ENCODE results near the gene OTUB2. TPM values are rescaled to one million over a fixed set of nuclear protein-coding genes. Genes with fewer than 3 reads are reported as not detected.

The OTUB2 gene
- total RNA-seq, 1 donor from 2014 or later, result 1.9 TPM

GRCh38 chr14:93991649-93992048, 34.5 kb upstream of the OTUB2 start:
- DNase-seq, result peak; percentile 38
- no peak overlapping the region for H3K27ac ChIP-seq
- intact Hi-C loops (cut with DNase I), result no loop called here
- H3K9me3 ChIP-seq, result no peaks in the 10 kb centered on the region
- no peaks in the 10 kb centered on the region for H3K36me3 ChIP-seq
- no peak for TF ChIP-seq CTCF (IDR thresholded peaks at IDR 0.05)
- no peaks in the 10 kb centered on the region for H3K4me1 ChIP-seq
- no peak for ATAC-seq
- H3K4me3 ChIP-seq, result no peak overlapping the region
- peaks cover 10% of the 10 kb centered on the region for H3K27me3 ChIP-seq (ENCODE audit: low read depth)

- Histone ChIP-seq H3K27me3 (ENCODE audit: low read depth) (peaks cover 16% of the 10 kb centered on the region), H3K4me3 (no peak overlapping the region), H3K27ac (no peak overlapping the region), H3K4me1 (no peaks in the 10 kb centered on the region), H3K36me3 (no peaks in the 10 kb centered on the region), H3K9me3 (no peaks in the 10 kb centered on the region)
- TF ChIP-seq CTCF (IDR thresholded peaks at IDR 0.05), result no peak
- ATAC-seq (no peak), DNase-seq (no peak)
- intact Hi-C loops (cut with DNase I), result no loop called here
Observed at GRCh38 chr14:93993382-93993781, 32.8 kb upstream of the OTUB2 start.

GRCh38 chr14:93994919-93995682, 31.0 kb upstream of the OTUB2 start:
- peaks cover 22% of the 10 kb centered on the region for H3K27me3 ChIP-seq (ENCODE audit: low read depth)
- ATAC-seq (no peak), DNase-seq (no peak)
- H3K4me1 ChIP-seq, result no peaks in the 10 kb centered on the region
- H3K4me3 ChIP-seq, result no peak overlapping the region
- intact Hi-C loops (cut with DNase I), result no loop called here
- H3K36me3 ChIP-seq, result no peaks in the 10 kb centered on the region
- TF ChIP-seq CTCF (IDR thresholded peaks at IDR 0.05), result no peak
- no peaks in the 10 kb centered on the region for H3K9me3 ChIP-seq
- no peak overlapping the region for H3K27ac ChIP-seq

GRCh38 chr14:93996130-93996695, 29.9 kb upstream of the OTUB2 start:
- Histone ChIP-seq H3K27ac (no peak overlapping the region), H3K4me3 (no peak overlapping the region), H3K9me3 (no peaks in the 10 kb centered on the region), H3K27me3 (ENCODE audit: low read depth) (peaks cover 25% of the 10 kb centered on the region), H3K4me1 (no peaks in the 10 kb centered on the region), H3K36me3 (no peaks in the 10 kb centered on the region)
- no peak for DNase-seq
- intact Hi-C loops (cut with DNase I), result no loop called here
- TF ChIP-seq CTCF (IDR thresholded peaks at IDR 0.05), result no peak
- no peak for ATAC-seq

GRCh38 chr14:93997082-93997481, 29.1 kb upstream of the OTUB2 start, which contains the start of gene CCDC197:
CCDC197 (plus strand) TSS chr14:93997301; CDS start chr14:93998132, 831 bp downstream.
- no peaks in the 10 kb centered on the region for H3K36me3 ChIP-seq
- DNase-seq, result no peak
- TF ChIP-seq CTCF (IDR thresholded peaks at IDR 0.05), result no peak
- no peak for ATAC-seq
- no peak within 1 kb of the TSS for H3K27ac ChIP-seq
- H3K9me3 ChIP-seq, result no peaks in the 10 kb centered on the region
- H3K27me3 ChIP-seq (ENCODE audit: low read depth), result peaks cover 26% of the 10 kb centered on the region
- no peak within 1 kb of the TSS for H3K4me3 ChIP-seq
- intact Hi-C loops (cut with DNase I), result no loop called here
- H3K4me1 ChIP-seq, result no peaks in the 10 kb centered on the region

Data from lower lobe of right lung (tissue), 2 donors.